ENCODE data around the gene RLN3. TPM values are rescaled to one million over a fixed set of nuclear protein-coding genes. Genes with fewer than 3 reads are reported as not detected.

Gene RLN3
- total and polyA plus RNA-seq, 3 donors from 2014 or later: 1.7 TPM; not detected in 2

GRCh38 chr19:14070268-14071050 is 42.5 kb downstream of the RLN3 start:
- no peaks in the 10 kb centered on the region for H3K27me3 ChIP-seq
- TF ChIP-seq POLR2A (IDR thresholded peaks at IDR 0.05) (no peak), CTCF (IDR thresholded peaks at IDR 0.05) (no peak)
- no peak for DNase-seq
- H3K4me3 ChIP-seq: no peak overlapping the region
- peaks cover 15% of the 10 kb centered on the region for H3K4me1 ChIP-seq
- H3K36me3 ChIP-seq (ENCODE audit: low read depth, missing control alignments): no peaks in the 10 kb centered on the region
- 95% methylated on average over 39 to 40 of the region's 43 CpGs for WGBS, 2 donors
- H3K27ac ChIP-seq: no peak overlapping the region
- H3K9me3 ChIP-seq: no peaks in the 10 kb centered on the region
- intact Hi-C loops (cut with DNase I; ENCODE audit: low total_unique reads): loop anchor here (10.0 kb wide), 1 partner anchor 186 kb away; no protein-coding TSS in a partner anchor

GRCh38 chr19:14072535-14073260 is 44.8 kb downstream of the RLN3 start, which contains the start of gene MISP3:
TSS of gene MISP3 (plus strand) at chr19:14072786. CDS start at chr19:14073310, 524 bp downstream.
- peak; percentile 50 for DNase-seq
- TF ChIP-seq POLR2A (IDR thresholded peaks at IDR 0.05): no peak
- no peak for TF ChIP-seq CTCF (IDR thresholded peaks at IDR 0.05)
- intact Hi-C loops (cut with DNase I; ENCODE audit: low total_unique reads): loop anchor here (10.0 kb wide), 1 partner anchor 188 kb away; no protein-coding TSS in a partner anchor
- H3K4me3 ChIP-seq: peak within 1 kb of the TSS; percentile 54 to 60
- H3K27ac ChIP-seq: peak within 1 kb of the TSS; percentile 85 to 88
- H3K9me3 ChIP-seq: no peaks in the 10 kb centered on the region
- no peaks in the 10 kb centered on the region for H3K36me3 ChIP-seq (ENCODE audit: low read depth, missing control alignments)
- 0 to 1% methylated on average over 1 to 33 of the region's 51 CpGs for WGBS, 2 donors
- no peaks in the 10 kb centered on the region for H3K27me3 ChIP-seq
- peaks cover 15% of the 10 kb centered on the region for H3K4me1 ChIP-seq

GRCh38 chr19:14073261-14073924 is 45.4 kb downstream of the RLN3 start:
- Histone ChIP-seq H3K4me1 (peaks cover 15% of the 10 kb centered on the region), H3K4me3 (peak overlapping the region; percentile 54 to 60), H3K36me3 (ENCODE audit: low read depth, missing control alignments) (no peaks in the 10 kb centered on the region), H3K9me3 (no peaks in the 10 kb centered on the region), H3K27ac (peak overlapping the region; percentile 85 to 88), H3K27me3 (no peaks in the 10 kb centered on the region)
- WGBS, 2 donors: 0 to 1% methylated on average over 4 to 24 of the region's 106 CpGs
- peak; percentile 27 to 92 (median 52) for TF ChIP-seq CTCF (IDR thresholded peaks at IDR 0.05)
- TF ChIP-seq POLR2A (IDR thresholded peaks at IDR 0.05): no peak
- intact Hi-C loops (cut with DNase I; ENCODE audit: low total_unique reads): loop anchor here (10.0 kb wide), 1 partner anchor 189 kb away; no protein-coding TSS in a partner anchor
- DNase-seq: peak; percentile 80

GRCh38 chr19:14073925-14074838 is 46.2 kb downstream of the RLN3 start:
- no peak for TF ChIP-seq POLR2A (IDR thresholded peaks at IDR 0.05)
- Histone ChIP-seq H3K4me1 (peaks cover 15% of the 10 kb centered on the region), H3K36me3 (ENCODE audit: low read depth, missing control alignments) (no peaks in the 10 kb centered on the region), H3K27me3 (no peaks in the 10 kb centered on the region), H3K27ac (peak overlapping the region; percentile 85 to 88), H3K4me3 (peak overlapping the region; percentile 54 to 60), H3K9me3 (no peaks in the 10 kb centered on the region)
- WGBS, 2 donors: 0 to 1% methylated on average over 21 to 41 of the region's 44 CpGs
- intact Hi-C loops (cut with DNase I; ENCODE audit: low total_unique reads): loop anchor here (10.0 kb wide), 1 partner anchor 189 kb away; no protein-coding TSS in a partner anchor
- DNase-seq: no peak
